ENCODE data around the gene DCAF12L2. TPM values are rescaled to one million over a fixed set of nuclear protein-coding genes. Genes with fewer than 3 reads are reported as not detected.

The DCAF12L2 gene
- total and polyA plus RNA-seq, 10 donors = 0.06 TPM; not detected in 9

GRCh38 chrX:126141014-126141413 is 25.1 kb downstream of the DCAF12L2 start:
- DNase-seq = no peak
- no peak overlapping the region for H3K27ac ChIP-seq
- intact Hi-C loops (cut with DNase I; ENCODE audit: low total_unique reads) = no loop called here
- no peak for TF ChIP-seq POLR2AphosphoS5 (IDR thresholded peaks at IDR 0.05)
- TF ChIP-seq POLR2A (IDR thresholded peaks at IDR 0.05) = no peak
- no peak for TF ChIP-seq CTCF (IDR thresholded peaks at IDR 0.05 in 8 of 11, conservative IDR thresholded peaks at IDR 0.05 in 3 of 11)
- H3K4me1 ChIP-seq = no peaks in the 10 kb centered on the region
- no peak overlapping the region for H3K4me3 ChIP-seq
- 42 to 79% (median 48%) methylated on average over 2 of the region's 2 CpGs for WGBS, 5 donors
- no peaks in the 10 kb centered on the region for H3K27me3 ChIP-seq (replicated peaks in 1 of 7)
- H3K9me3 ChIP-seq = peaks cover 0 to 7% (median 0%) of the 10 kb centered on the region in 8 donors
- no peaks in the 10 kb centered on the region for H3K36me3 ChIP-seq

- Histone ChIP-seq H3K27ac (no peak overlapping the region), H3K4me1 (no peaks in the 10 kb centered on the region), H3K27me3 (replicated peaks in 1 of 7) (no peaks in the 10 kb centered on the region), H3K9me3 (peaks cover 0 to 7% (median 0%) of the 10 kb centered on the region in 8 donors), H3K36me3 (no peaks in the 10 kb centered on the region), H3K4me3 (no peak overlapping the region)
- no peak for DNase-seq
- intact Hi-C loops (cut with DNase I; ENCODE audit: low total_unique reads) = no loop called here
- TF ChIP-seq CTCF (IDR thresholded peaks at IDR 0.05 in 8 of 11, conservative IDR thresholded peaks at IDR 0.05 in 3 of 11) (no peak), POLR2AphosphoS5 (IDR thresholded peaks at IDR 0.05) (no peak), POLR2A (IDR thresholded peaks at IDR 0.05) (no peak)
- WGBS, 5 donors = 50 to 100% (median 82%) methylated on average over 1 of the region's 1 CpG; no CpG with 5 or more reads in 1 of the 5 donors
Measured at GRCh38 chrX:126137899-126138298, 28.2 kb downstream of the DCAF12L2 start.

GRCh38 chrX:126124721-126125120 is 41.4 kb downstream of the DCAF12L2 start:
- H3K4me3 ChIP-seq = no peak overlapping the region
- H3K27ac ChIP-seq = no peak overlapping the region
- H3K4me1 ChIP-seq = no peaks in the 10 kb centered on the region
- DNase-seq = no peak
- TF ChIP-seq POLR2AphosphoS5 (IDR thresholded peaks at IDR 0.05) (no peak), POLR2A (IDR thresholded peaks at IDR 0.05) (no peak), CTCF (IDR thresholded peaks at IDR 0.05 in 8 of 11, conservative IDR thresholded peaks at IDR 0.05 in 3 of 11) (no peak)
- WGBS, 5 donors = 14 to 63% (median 28%) methylated on average over 2 of the region's 2 CpGs
- intact Hi-C loops (cut with DNase I; ENCODE audit: low total_unique reads) = no loop called here
- no peaks in the 10 kb centered on the region for H3K27me3 ChIP-seq (replicated peaks in 1 of 7)
- no peaks in the 10 kb centered on the region for H3K36me3 ChIP-seq
- H3K9me3 ChIP-seq = peaks cover 0 to 8% (median 0%) of the 10 kb centered on the region in 8 donors

Measured in spleen (tissue), 11 donors.